Measurements from ENCODE around the gene STUB1. TPM values are rescaled to one million over a fixed set of nuclear protein-coding genes. Genes with fewer than 3 reads are reported as not detected.
A peak's percentile ranks its signal among the peaks of the same experiment; 100 is the strongest.

STUB1 gene
- polyA plus RNA-seq, 2 of the 4 experiments (the other 2 are of a cell fraction): 60.6 to 93.5 TPM

GRCh38 chr16:676565-676902 lies 3.7 kb upstream of the STUB1 start (continued):
- TF ChIP-seq, protein P1, sequence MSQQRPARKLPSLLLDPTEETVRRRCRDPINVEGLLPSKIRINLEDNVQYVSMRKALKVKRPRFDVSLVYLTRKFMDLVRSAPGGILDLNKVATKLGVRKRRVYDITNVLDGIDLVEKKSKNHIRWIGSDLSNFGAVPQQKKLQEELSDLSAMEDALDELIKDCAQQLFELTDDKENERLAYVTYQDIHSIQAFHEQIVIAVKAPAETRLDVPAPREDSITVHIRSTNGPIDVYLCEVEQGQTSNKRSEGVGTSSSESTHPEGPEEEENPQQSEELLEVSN (IDR thresholded peaks at IDR 0.05; ENCODE audit: borderline replicate concordance, low read depth): no peak
- TF ChIP-seq NFE2L2 (conservative IDR thresholded peaks at IDR 0.05; ENCODE audit: low read length): no peak
- no peak for TF ChIP-seq JUN (IDR thresholded peaks at IDR 0.05)

GRCh38 chr16:676913-677312 lies 3.3 kb upstream of the STUB1 start:
- H3K9me3 ChIP-seq: no peaks in the 10 kb centered on the region
- POLR2A ChIA-PET: no interaction called here
- CTCF ChIA-PET: interaction anchor here (1.7 to 2.6 kb wide), 3 partner anchors 10 to 16 kb away, joined by 8 to 21 read pairs (median 10); partner anchors contain the start of gene RHOT2
- no peak overlapping the region for H3K4me2 ChIP-seq
- TF ChIP-seq KDM5A (IDR thresholded peaks at IDR 0.05): no peak
- no peak for TF ChIP-seq HOXB5 (CRISPR knock-in tag; IDR thresholded peaks at IDR 0.05)
- peaks cover 34% of the 10 kb centered on the region for H3K4me1 ChIP-seq
- DNase-seq (ENCODE audit: low read depth in 1 of 2, low spot score in 1 of 2): no peak
- no peak for FAIRE-seq
- no peak for ATAC-seq
- H3K27ac ChIP-seq: no peak overlapping the region
- 92% methylated on average over 22 of the region's 23 CpGs for WGBS (ENCODE audit: missing lambda C conversion rate)
- no peak overlapping the region for H3K4me3 ChIP-seq

GRCh38 chr16:677316-678190 lies 2.7 kb upstream of the STUB1 start:
- FAIRE-seq (no peak), ATAC-seq (no peak), DNase-seq (ENCODE audit: low read depth in 1 of 2, low spot score in 1 of 2) (no peak)
- no peak for TF ChIP-seq HOXA7 (CRISPR knock-in tag; IDR thresholded peaks at IDR 0.05)
- WGBS (ENCODE audit: missing lambda C conversion rate): 90% methylated on average over 25 of the region's 57 CpGs
- POLR2A ChIA-PET: no interaction called here
- CTCF ChIA-PET: interaction anchor here (1.1 to 2.6 kb wide), 5 partner anchors 9 to 35 kb away, joined by 3 to 21 read pairs (median 14); partner anchors contain the start of gene RHOT2
- no peak overlapping the region for H3K27ac ChIP-seq
- H3K4me3 ChIP-seq: no peak overlapping the region
- peaks cover 40% of the 10 kb centered on the region for H3K4me1 ChIP-seq
- H3K9me3 ChIP-seq: no peaks in the 10 kb centered on the region
- no peak overlapping the region for H3K4me2 ChIP-seq

DNA sequence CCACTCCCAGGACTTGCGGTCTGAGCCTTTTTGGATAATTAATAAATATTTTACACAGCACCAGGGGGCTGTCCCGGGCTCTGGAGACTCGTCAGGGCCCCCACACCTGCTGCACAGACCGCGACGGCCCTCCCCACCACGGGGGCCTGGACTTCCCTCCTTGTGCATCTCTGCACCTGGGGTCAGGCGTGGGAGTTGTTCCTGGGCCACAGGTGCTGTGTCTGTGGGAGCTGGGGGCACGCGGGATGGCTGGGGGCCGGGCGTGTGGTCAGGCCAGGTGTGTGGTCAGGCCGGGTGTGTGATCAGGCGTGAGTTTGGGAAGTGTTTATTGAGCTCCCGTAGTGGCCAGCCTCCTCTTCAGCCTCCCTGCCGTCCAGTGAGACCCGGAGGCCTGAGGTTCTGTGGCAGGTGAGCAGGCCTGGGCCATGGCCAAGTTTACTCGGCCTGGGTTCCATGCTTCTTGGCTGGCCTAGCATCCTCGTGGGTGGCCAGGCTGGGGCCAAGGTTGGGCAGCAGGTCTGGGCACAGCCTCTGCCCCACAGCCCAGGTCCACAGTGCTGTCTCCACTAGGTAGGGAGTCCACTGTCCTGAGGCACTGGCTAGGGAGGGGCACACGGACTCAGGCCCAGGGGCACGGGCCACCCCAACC lies 1.9 kb upstream of the STUB1 start:
- TF ChIP-seq PBX3 (IDR thresholded peaks at IDR 0.05) (no peak), FOXS1 (CRISPR knock-in tag; IDR thresholded peaks at IDR 0.05) (no peak), JUNB (IDR thresholded peaks at IDR 0.05) (no peak), ZSCAN20 (CRISPR knock-in tag; IDR thresholded peaks at IDR 0.05) (no peak), REST (IDR thresholded peaks at IDR 0.05) (no peak), NFE2L2 (conservative IDR thresholded peaks at IDR 0.05; ENCODE audit: low read length) (no peak), ATOH8 (CRISPR knock-in tag; IDR thresholded peaks at IDR 0.05; ENCODE audit: low read depth) (no peak), RAD21 (conservative IDR thresholded peaks at IDR 0.05 in 1 of 2, IDR thresholded peaks at IDR 0.05 in 1 of 2) (no peak), MAFK (IDR thresholded peaks at IDR 0.05; ENCODE audit: partially characterized antibody) (no peak), EP300 (IDR thresholded peaks at IDR 0.05) (no peak), TP53 (CRISPR knock-in tag; IDR thresholded peaks at IDR 0.05) (no peak)
- CTCF ChIA-PET: interaction anchor here (0.7 to 2.3 kb wide), 6 partner anchors 8 to 47 kb away, joined by 3 to 17 read pairs (median 3); partner anchors contain the start of gene RHOT2
- DNase-seq (ENCODE audit: low read depth in 1 of 2, low spot score in 1 of 2) (no peak), ATAC-seq (no peak), FAIRE-seq (no peak)
- no peaks in the 10 kb centered on the region for H3K9me3 ChIP-seq
- POLR2A ChIA-PET: no interaction called here
- no peak overlapping the region for H3K4me2 ChIP-seq
- H3K4me3 ChIP-seq: no peak overlapping the region
- H3K4me1 ChIP-seq: peaks cover 48% of the 10 kb centered on the region
- H3K27ac ChIP-seq: peak overlapping the region in 1 of 2 experiments; percentile 97; a peak in 2 of 6 replicates
- WGBS (ENCODE audit: missing lambda C conversion rate): 83% methylated on average over 13 of the region's 21 CpGs
